HL-60 (cell line): ENCODE results near the gene KRT34.
"Not testable (repeated sequence)": the region's sequence is repeated elsewhere in the genome, so short reads cannot be mapped to it uniquely, and the experiment has no call there.

Source experiments
- GABPA ChIP-seq: IDR thresholded peaks from 2 replicates; pipeline ENCODE4 v1.6.1; 2012; ENCODE audit warnings: low read depth
- POLR2AphosphoS5 ChIP-seq: IDR thresholded peaks from 2 replicates; pipeline ENCODE4 v1.6.1; 2012; ENCODE audit warnings: low read depth
- REST ChIP-seq: IDR thresholded peaks from 2 replicates; pipeline ENCODE4 v1.6.1; 2012; ENCODE audit warnings: low read depth; ENCODE audit not compliant: insufficient replicate concordance
- SPI1 ChIP-seq: IDR thresholded peaks from 2 replicates; pipeline ENCODE4 v1.6.1; 2012; ENCODE audit warnings: low read depth, mild to moderate bottlenecking, borderline replicate concordance
- TF ChIP-seq, protein P1 (sequence below): IDR thresholded peaks from one replicate; pipeline ENCODE4 v1.5.1; 2011; ENCODE audit warnings: low read length, control low read depth, inconsistent platforms; ENCODE audit not compliant: insufficient read depth

GRCh38 chr17:41430376-41430775 is 48.3 kb upstream of the KRT34 start:
- TF ChIP-seq, protein P1, sequence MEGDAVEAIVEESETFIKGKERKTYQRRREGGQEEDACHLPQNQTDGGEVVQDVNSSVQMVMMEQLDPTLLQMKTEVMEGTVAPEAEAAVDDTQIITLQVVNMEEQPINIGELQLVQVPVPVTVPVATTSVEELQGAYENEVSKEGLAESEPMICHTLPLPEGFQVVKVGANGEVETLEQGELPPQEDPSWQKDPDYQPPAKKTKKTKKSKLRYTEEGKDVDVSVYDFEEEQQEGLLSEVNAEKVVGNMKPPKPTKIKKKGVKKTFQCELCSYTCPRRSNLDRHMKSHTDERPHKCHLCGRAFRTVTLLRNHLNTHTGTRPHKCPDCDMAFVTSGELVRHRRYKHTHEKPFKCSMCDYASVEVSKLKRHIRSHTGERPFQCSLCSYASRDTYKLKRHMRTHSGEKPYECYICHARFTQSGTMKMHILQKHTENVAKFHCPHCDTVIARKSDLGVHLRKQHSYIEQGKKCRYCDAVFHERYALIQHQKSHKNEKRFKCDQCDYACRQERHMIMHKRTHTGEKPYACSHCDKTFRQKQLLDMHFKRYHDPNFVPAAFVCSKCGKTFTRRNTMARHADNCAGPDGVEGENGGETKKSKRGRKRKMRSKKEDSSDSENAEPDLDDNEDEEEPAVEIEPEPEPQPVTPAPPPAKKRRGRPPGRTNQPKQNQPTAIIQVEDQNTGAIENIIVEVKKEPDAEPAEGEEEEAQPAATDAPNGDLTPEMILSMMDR: not testable (repeated sequence)
- not testable (repeated sequence) for TF ChIP-seq REST, GABPA, POLR2AphosphoS5, SPI1
